Stimulated activated naive CD8-positive, alpha-beta T cell treated with anti-CD3 and anti-CD28 coated beads, Interleukin-15, amount 100 ng/mL, for 72 hours (primary cell): ENCODE measurements around the gene TICAM1.
"Not testable (repeated sequence)": the region's sequence is repeated elsewhere in the genome, so short reads cannot be mapped to it uniquely, and the experiment has no call there.

Source experiments
- ATAC-seq: fragments of 150-1000 bp; cut with Tn5 transposase; 2 replicates; pipeline ENCODE4 v1.10.0; 2021; ENCODE audit warnings: mild to moderate bottlenecking, moderate library complexity
- DNase-seq, 2 donors: peaks; one replicate each; pipeline ENCODE4 v3.0.0; 2021 to 2022
- H3K27ac Mint-ChIP-seq, 2 donors: one replicate each; pipeline ENCODE4 v1.8.0; 2022; ENCODE audit warnings: mild to moderate bottlenecking in 2 of 2, mixed read lengths in 2 of 2, moderate library complexity in 2 of 2
- H3K27me3 Mint-ChIP-seq: one replicate; pipeline ENCODE4 v1.8.0; 2022; ENCODE audit warnings: mixed read lengths
- H3K4me1 Mint-ChIP-seq: one replicate; pipeline ENCODE4 v1.8.0; 2022; ENCODE audit warnings: mild to moderate bottlenecking, mixed read lengths
- H3K4me3 Mint-ChIP-seq, 2 donors: one replicate each; pipeline ENCODE4 v1.8.0; 2022; ENCODE audit warnings: mild to moderate bottlenecking in 2 of 2, mixed read lengths in 2 of 2, moderate library complexity in 1 of 2
- H3K9me3 Mint-ChIP-seq, 2 donors: one replicate each; pipeline ENCODE4 v1.8.0; 2022; ENCODE audit warnings: mixed read lengths in 2 of 2

Gene TICAM1

GRCh38 chr19:4852484-4852883 lies 21.0 kb upstream of the TICAM1 start:
- ATAC-seq (no peak), DNase-seq (no peak)
- no peak overlapping the region for H3K27ac Mint-ChIP-seq
- H3K27me3 Mint-ChIP-seq = no peaks in the 10 kb centered on the region
- H3K4me1 Mint-ChIP-seq = peaks cover 5% of the 10 kb centered on the region
- no peaks in the 10 kb centered on the region for H3K9me3 Mint-ChIP-seq
- no peak overlapping the region for H3K4me3 Mint-ChIP-seq

- ATAC-seq = peak; percentile 84
- Mint-ChIP-seq H3K9me3 (no peaks in the 10 kb centered on the region), H3K4me1 (peaks cover 5% of the 10 kb centered on the region), H3K4me3 (no peak overlapping the region), H3K27ac (no peak overlapping the region), H3K27me3 (no peaks in the 10 kb centered on the region)
- peak; percentile 68 to 71 for DNase-seq
Measured at GRCh38 chr19:4851551-4852290, 20.2 kb upstream of the TICAM1 start.

- no peak for DNase-seq
- H3K27me3 Mint-ChIP-seq = no peaks in the 10 kb centered on the region
- H3K27ac Mint-ChIP-seq = no peak overlapping the region
- H3K4me1 Mint-ChIP-seq = peaks cover 5% of the 10 kb centered on the region
- no peak for ATAC-seq
- no peak overlapping the region for H3K4me3 Mint-ChIP-seq
- H3K9me3 Mint-ChIP-seq = no peaks in the 10 kb centered on the region
Measured at GRCh38 chr19:4849019-4849418, 17.5 kb upstream of the TICAM1 start.

GRCh38 chr19:4847190-4847973 lies 15.9 kb upstream of the TICAM1 start:
- ATAC-seq = no peak
- H3K4me1 Mint-ChIP-seq = peaks cover 5% of the 10 kb centered on the region
- no peak overlapping the region for H3K4me3 Mint-ChIP-seq
- peak overlapping the region in 1 of 2 donors; percentile 42 for H3K27ac Mint-ChIP-seq
- H3K27me3 Mint-ChIP-seq = no peaks in the 10 kb centered on the region
- no peaks in the 10 kb centered on the region for H3K9me3 Mint-ChIP-seq
- DNase-seq = no peak

- not testable (repeated sequence) for H3K9me3 Mint-ChIP-seq, DNase-seq, H3K27me3 Mint-ChIP-seq, H3K4me3 Mint-ChIP-seq, H3K4me1 Mint-ChIP-seq, ATAC-seq
- H3K27ac Mint-ChIP-seq = peak overlapping the region in 1 of 2 donors; percentile 57
Measured at GRCh38 chr19:4845975-4846374, 14.5 kb upstream of the TICAM1 start.

- no peak overlapping the region for H3K4me3 Mint-ChIP-seq
Measured at GRCh38 chr19:4844348-4845179, 13.1 kb upstream of the TICAM1 start.

GRCh38 chr19:4843647-4843965 lies 12.1 kb upstream of the TICAM1 start:
- DNase-seq (no peak), ATAC-seq (no peak)
- Mint-ChIP-seq H3K27ac (no peak overlapping the region), H3K4me1 (no peaks in the 10 kb centered on the region), H3K27me3 (no peaks in the 10 kb centered on the region), H3K4me3 (no peak overlapping the region), H3K9me3 (no peaks in the 10 kb centered on the region)

More at GRCh38 chr19:4844348-4845179, 13.1 kb upstream of the TICAM1 start:
- H3K9me3 Mint-ChIP-seq = no peaks in the 10 kb centered on the region
- no peaks in the 10 kb centered on the region for H3K4me1 Mint-ChIP-seq
- no peak overlapping the region for H3K27ac Mint-ChIP-seq
- no peak for ATAC-seq
- H3K27me3 Mint-ChIP-seq = no peaks in the 10 kb centered on the region
- no peak for DNase-seq

GRCh38 chr19:4839192-4839591 lies 7.7 kb upstream of the TICAM1 start:
- Mint-ChIP-seq H3K4me3 (no peak overlapping the region), H3K27ac (no peak overlapping the region), H3K4me1 (no peaks in the 10 kb centered on the region), H3K27me3 (no peaks in the 10 kb centered on the region), H3K9me3 (no peaks in the 10 kb centered on the region)
- ATAC-seq = no peak
- no peak for DNase-seq

- DNase-seq (no peak), ATAC-seq (no peak)
- peak overlapping the region in 1 of 2 donors; percentile 13 for H3K4me3 Mint-ChIP-seq
- peaks cover 26% of the 10 kb centered on the region for H3K4me1 Mint-ChIP-seq
- H3K9me3 Mint-ChIP-seq = no peaks in the 10 kb centered on the region
- no peak overlapping the region for H3K27ac Mint-ChIP-seq
- H3K27me3 Mint-ChIP-seq = no peaks in the 10 kb centered on the region
Measured at GRCh38 chr19:4832776-4833175, 1.3 kb upstream of the TICAM1 start.

GRCh38 chr19:4831979-4832340 lies 448 bp upstream of the TICAM1 start:
- Mint-ChIP-seq H3K4me3 (peak overlapping the region; percentile 90 to 91), H3K27ac (peak overlapping the region; percentile 84 to 96), H3K4me1 (peaks cover 26% of the 10 kb centered on the region)
- not testable (repeated sequence) for H3K27me3 Mint-ChIP-seq, DNase-seq, H3K9me3 Mint-ChIP-seq, ATAC-seq

- no peak for DNase-seq
- H3K4me3 Mint-ChIP-seq = peak overlapping the region; percentile 90 to 91
- peaks cover 26% of the 10 kb centered on the region for H3K4me1 Mint-ChIP-seq
- no peaks in the 10 kb centered on the region for H3K9me3 Mint-ChIP-seq
- no peak for ATAC-seq
- peak overlapping the region; percentile 84 to 96 for H3K27ac Mint-ChIP-seq
- no peaks in the 10 kb centered on the region for H3K27me3 Mint-ChIP-seq
Measured at GRCh38 chr19:4830768-4831265, 695 bp downstream of the TICAM1 start.

GRCh38 chr19:4830332-4830731 lies 1.2 kb downstream of the TICAM1 start:
- ATAC-seq = no peak
- Mint-ChIP-seq H3K9me3 (no peaks in the 10 kb centered on the region), H3K4me3 (peak overlapping the region; percentile 90 to 91), H3K4me1 (peaks cover 26% of the 10 kb centered on the region), H3K27ac (peak overlapping the region; percentile 84 to 96), H3K27me3 (no peaks in the 10 kb centered on the region)
- DNase-seq = no peak

- no peak for DNase-seq
- H3K4me3 Mint-ChIP-seq = peak overlapping the region; percentile 56 to 62
- H3K27me3 Mint-ChIP-seq = no peaks in the 10 kb centered on the region
- peaks cover 26% of the 10 kb centered on the region for H3K4me1 Mint-ChIP-seq
- no peaks in the 10 kb centered on the region for H3K9me3 Mint-ChIP-seq
- no peak for ATAC-seq
- H3K27ac Mint-ChIP-seq = peak overlapping the region; percentile 54 to 78
Measured at GRCh38 chr19:4829001-4829712, 2.4 kb downstream of the TICAM1 start.

- no peaks in the 10 kb centered on the region for H3K9me3 Mint-ChIP-seq
- H3K4me1 Mint-ChIP-seq = no peaks in the 10 kb centered on the region
- no peak for DNase-seq
- H3K27ac Mint-ChIP-seq = no peak overlapping the region
- H3K27me3 Mint-ChIP-seq = no peaks in the 10 kb centered on the region
- no peak for ATAC-seq
- no peak overlapping the region for H3K4me3 Mint-ChIP-seq
Measured at GRCh38 chr19:4823577-4823976, 7.9 kb downstream of the TICAM1 start.

GRCh38 chr19:4822354-4822753 lies 9.2 kb downstream of the TICAM1 start:
- not testable (repeated sequence) for H3K9me3 Mint-ChIP-seq, H3K4me3 Mint-ChIP-seq, ATAC-seq, H3K4me1 Mint-ChIP-seq, DNase-seq, H3K27me3 Mint-ChIP-seq
- peak overlapping the region; percentile 42 to 84 for H3K27ac Mint-ChIP-seq
